MM.1S (cell line): ENCODE results near the gene CD44.

Source experiments
- EZH2phosphoT487 ChIP-seq: fragments of 300-600 bp; sonication (generic); IDR thresholded peaks from 2 replicates; pipeline ENCODE4 v1.6.1; 2018; ENCODE audit warnings: antibody characterized with exemption, low read length
- TF ChIP-seq, protein P1 (sequence below): fragments of 300-600 bp; sonication (generic); IDR thresholded peaks from 2 replicates; pipeline ENCODE4 v1.5.1; 2016; ENCODE audit warnings: antibody characterized with exemption, low read length, mixed read lengths

DNA sequence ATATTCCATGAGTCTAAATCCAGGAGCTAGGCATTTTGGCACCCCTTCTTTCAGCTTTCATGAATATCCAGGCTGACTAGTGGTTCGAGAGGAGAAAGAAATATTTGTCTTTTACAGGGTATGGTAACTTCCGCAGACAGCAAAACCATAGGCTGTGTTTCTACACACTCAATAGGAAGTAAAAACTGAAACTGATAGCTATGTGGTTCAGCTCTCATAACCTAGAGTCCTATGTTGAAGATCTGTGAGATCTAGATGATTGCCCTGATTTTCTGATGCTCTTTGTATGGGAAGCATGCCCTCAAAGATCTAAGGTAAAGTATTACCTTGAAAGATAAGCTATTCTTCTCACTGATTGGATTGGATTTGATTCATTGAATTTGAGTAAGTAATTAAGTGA lies 118.3 kb downstream of the CD44 start:
- TF ChIP-seq, protein P1, sequence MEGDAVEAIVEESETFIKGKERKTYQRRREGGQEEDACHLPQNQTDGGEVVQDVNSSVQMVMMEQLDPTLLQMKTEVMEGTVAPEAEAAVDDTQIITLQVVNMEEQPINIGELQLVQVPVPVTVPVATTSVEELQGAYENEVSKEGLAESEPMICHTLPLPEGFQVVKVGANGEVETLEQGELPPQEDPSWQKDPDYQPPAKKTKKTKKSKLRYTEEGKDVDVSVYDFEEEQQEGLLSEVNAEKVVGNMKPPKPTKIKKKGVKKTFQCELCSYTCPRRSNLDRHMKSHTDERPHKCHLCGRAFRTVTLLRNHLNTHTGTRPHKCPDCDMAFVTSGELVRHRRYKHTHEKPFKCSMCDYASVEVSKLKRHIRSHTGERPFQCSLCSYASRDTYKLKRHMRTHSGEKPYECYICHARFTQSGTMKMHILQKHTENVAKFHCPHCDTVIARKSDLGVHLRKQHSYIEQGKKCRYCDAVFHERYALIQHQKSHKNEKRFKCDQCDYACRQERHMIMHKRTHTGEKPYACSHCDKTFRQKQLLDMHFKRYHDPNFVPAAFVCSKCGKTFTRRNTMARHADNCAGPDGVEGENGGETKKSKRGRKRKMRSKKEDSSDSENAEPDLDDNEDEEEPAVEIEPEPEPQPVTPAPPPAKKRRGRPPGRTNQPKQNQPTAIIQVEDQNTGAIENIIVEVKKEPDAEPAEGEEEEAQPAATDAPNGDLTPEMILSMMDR = no peak
- no peak for TF ChIP-seq EZH2phosphoT487
